GM21576 (cell line): ENCODE measurements around the gene TIGD1.
"Not testable (repeated sequence)": the region's sequence is repeated elsewhere in the genome, so short reads cannot be mapped to it uniquely, and the experiment has no call there.

ENCODE experiments used
- ATAC-seq: cut with Tn5 transposase; IDR thresholded peaks from one replicate; pipeline ENCODE4 v1.9.1; 2021; ENCODE audit warnings: mild to moderate bottlenecking, moderate library complexity; ENCODE audit not compliant: unreplicated experiment

Gene TIGD1

DNA sequence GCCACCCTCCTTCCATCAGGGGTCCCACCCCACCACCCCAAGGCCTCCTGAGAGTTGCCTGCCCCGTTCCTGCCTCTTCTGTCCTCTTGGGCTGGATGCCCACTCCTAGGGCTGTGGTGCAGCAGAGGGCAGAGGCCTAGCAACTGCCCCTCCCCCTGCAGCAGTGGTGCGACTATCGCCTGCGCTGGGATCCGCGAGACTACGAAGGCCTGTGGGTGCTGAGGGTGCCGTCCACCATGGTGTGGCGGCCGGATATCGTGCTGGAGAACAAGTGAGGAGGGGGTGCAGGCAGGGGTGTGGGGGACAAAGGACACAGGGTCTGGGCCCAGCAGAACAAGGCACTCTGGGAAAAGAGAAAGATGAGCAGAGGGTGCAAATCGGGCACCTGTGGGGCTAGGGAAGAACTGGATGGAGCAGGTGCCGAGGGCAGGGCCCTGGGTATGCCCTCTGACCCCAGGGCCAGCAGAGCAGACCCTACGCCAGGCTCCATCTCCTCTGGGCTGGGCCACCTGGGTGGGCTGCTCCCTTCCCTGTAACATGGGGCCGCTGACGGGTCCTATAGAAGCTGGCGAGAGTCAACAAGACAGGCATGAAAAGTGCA lies 9.8 kb downstream of the TIGD1 start:
- no peak for ATAC-seq

DNA sequence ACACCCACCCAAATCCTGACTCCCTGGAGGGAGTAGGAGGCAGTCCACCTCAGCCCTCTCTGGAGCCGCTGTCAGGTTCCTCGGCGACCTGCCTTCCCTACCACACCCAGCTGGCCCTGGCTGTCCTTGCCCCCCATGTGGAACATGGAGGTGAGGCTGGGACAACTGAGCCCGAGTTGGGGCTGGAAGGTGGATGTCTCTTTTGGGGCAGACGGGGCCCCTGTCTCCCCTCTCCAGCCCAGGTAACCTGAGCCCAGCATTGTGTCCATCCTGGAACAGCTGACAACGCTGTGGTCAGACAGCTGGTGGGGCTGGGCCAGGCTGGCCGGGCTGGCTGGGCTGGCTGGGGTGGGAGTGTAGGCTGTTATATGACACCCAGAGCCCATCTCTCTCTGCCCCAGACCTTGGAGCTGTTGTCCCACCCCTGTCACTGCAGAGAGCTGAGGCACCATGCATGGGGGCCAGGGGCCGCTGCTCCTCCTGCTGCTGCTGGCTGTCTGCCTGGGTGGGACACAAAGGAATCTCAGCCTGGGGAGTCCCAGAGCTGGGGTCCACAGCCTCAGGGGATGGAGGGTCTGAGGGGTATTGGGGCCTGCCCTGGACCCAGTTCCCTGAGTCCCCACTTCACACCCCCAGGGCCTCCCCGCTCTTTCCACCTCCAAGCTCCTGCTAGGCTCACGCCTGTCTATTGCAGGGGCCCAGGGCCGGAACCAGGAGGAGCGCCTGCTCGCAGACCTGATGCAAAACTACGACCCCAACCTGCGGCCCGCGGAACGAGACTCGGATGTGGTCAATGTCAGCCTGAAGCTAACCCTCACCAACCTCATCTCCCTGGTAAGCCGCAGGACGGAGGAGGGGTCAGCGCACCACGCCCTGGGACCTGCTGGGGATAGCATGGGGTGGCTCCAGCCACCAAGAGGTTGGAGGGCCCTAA lies 10.8 kb downstream of the TIGD1 start, which contains the start of gene CHRNG:
TSS of gene CHRNG (plus strand) at position 395 of the 934 bp plus-strand sequence. CDS start at position 451, 56 bp downstream.
- ATAC-seq: no peak

DNA sequence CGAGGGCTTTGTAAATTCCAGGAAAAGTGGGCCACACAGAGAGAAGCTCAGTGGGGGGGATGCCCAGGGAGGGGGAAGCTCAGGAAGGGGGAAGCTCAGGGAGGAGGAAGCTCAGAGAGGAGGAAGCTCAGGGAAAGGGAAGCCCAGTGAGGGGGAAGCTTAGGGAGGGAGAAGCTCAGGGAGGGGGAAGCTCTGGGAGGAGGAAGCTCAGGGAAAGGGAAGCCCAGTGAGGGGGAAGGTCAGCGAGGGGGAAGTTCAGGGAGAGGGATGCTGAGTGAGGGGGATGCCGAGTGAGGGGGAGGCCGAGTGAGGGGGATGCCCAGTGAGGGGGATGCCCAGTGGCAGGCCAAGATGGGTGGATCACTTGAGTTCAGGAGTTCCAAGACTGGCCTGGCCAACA lies 11.7 kb downstream of the TIGD1 start:
- ATAC-seq: no peak

DNA sequence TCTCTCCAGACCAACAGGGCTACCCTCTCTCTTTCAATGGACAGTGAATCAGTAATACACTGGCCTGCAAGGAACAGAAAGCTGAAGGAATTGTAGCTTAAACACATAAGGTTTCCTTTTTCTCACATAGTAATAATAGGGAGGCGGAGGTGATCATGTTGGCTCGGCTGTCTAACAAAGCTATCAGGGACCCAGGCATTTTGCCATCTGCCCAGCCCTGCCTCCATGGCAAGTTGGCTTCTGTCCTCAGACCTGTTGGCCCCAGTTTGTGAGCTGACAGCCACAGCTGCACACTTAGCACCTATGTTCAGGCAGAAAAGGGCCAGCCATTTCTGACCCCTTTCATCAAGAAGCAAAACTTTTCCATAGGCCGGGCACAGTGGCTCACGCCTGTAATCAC lies 12.9 kb downstream of the TIGD1 start:
- ATAC-seq: no peak

DNA sequence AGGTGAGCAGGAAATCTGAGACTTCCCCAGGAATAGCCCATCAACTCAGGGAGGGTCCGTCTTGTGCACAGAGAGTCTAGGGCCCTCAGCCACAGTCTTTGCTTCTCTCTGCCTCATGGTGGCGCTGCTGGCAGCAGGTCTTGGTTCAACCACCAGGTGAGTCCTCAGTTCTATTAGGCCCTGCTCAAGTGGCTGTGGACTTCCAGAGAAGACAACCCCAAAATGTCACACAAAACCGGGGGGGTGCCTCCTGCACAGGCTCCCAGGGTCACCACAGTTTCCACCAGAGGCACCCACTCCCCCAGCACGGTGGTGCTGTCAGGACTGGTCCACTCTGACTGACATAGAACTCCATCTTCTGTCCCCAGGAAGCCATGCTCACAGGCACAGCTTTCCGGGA lies 13.3 kb downstream of the TIGD1 start:
- ATAC-seq: no peak

DNA sequence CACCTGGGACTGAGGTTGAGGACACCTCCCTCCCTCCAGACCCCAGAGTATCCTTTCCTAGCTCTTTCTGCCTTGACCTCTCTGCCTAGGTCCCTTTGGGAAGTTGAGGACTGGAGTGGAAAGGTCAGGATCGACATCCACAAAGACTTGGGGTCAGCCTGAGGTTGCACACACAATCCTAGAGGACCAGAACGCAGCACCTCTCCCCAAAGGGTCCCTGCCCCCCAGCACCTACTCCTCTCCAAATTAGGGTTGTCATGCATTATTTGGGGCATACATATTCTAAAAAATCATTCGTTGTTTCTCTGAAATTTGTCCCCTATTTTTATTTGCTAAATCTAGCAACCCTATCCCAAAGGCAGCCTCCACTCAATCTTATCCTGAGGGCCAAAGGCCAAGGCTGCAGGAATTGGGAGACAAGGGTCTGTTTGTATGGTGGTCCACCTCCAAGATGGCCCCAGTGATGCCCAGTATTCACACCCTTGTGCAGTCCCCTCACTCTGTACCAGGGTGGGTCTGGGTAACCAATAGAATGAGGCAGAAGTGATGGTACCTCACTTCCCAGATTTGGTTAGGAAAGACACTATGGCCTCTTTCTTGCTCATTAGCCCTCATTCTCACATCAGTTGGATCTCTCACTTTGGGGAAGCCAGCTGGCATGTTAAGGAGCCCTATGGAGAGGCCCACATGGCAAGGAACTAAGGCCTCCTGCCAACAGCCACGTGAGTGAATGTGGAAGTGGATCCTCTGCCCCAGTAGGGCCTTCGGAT lies 14.4 kb downstream of the TIGD1 start:
- ATAC-seq: no peak

DNA sequence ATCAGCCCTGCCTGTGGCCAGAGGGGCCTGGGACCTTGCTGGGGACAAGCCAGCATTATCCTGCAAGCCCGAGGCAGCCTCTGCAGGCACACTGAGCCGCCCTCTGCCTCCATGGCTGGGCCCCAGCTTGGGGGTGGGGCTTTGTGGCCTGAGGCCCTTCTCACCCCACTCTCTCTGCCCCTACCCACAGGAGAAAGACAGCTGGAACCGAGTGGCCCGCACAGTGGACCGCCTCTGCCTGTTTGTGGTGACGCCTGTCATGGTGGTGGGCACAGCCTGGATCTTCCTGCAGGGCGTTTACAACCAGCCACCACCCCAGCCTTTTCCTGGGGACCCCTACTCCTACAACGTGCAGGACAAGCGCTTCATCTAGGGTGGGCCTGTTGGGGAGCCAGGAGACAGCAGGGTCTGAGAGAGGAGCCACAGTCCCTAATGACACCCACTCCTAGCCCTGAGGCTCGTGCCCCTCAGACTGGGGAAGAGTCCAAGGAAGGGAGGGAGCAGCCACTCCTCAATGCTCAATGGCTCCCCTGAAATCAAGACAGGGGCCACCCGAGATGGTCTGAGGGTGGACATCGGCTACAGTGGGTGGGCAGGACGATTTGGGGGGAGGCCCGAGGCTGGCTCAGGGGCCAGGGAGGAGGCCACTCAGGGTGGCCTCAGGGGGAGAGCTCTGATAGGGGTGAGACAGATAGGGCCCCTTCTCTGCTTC lies 15.3 kb downstream of the TIGD1 start:
- ATAC-seq: no peak

DNA sequence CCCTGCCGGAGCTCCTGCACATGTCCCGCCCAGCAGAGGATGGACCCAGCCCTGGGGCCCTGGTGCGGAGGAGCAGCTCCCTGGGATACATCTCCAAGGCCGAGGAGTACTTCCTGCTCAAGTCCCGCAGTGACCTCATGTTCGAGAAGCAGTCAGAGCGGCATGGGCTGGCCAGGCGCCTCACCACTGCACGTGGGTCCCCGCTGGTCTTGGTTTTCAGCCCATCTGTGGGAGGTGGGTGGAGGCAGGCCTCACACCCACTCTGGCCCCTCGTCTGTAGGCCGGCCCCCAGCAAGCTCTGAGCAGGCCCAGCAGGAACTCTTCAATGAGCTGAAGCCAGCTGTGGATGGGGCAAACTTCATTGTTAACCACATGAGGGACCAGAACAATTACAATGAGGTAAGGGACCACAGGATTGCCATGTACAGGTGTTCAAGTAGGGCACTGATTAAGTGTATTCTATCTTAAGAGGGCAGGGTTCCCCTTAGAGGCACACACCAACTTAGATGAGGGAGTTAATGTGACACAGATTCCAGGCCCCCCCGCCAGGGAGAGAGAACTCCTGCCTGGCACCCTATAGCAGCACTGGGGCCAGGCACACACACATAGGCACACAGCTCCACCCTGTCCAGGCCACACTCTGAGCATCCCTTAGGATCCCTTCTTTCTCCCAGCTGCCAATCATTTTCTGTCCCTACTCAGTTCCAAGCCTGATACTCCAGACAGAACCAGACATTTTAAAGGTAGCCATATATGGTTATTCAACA lies 16.2 kb downstream of the TIGD1 start:
- no peak for ATAC-seq

DNA sequence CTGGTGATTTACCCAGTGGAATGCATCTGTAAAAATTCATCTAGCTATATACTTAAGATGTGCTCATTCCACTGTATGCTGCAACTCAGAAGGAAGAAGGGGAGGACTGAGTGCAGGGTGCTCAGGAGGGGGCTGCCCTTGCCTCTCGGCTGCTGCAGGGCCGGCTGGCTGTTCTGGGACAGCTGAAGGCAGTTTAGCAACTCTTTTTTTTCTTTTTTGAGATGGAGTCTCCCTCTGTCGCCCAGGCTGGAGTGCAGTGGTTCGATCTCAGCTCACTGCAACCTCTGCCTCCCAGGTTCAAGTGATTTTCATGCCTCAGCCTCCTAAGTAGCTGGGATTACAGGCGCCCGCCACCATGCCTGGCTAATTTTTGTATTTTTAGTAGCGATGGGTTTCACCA lies 17.5 kb downstream of the TIGD1 start:
- ATAC-seq: not testable (repeated sequence)

DNA sequence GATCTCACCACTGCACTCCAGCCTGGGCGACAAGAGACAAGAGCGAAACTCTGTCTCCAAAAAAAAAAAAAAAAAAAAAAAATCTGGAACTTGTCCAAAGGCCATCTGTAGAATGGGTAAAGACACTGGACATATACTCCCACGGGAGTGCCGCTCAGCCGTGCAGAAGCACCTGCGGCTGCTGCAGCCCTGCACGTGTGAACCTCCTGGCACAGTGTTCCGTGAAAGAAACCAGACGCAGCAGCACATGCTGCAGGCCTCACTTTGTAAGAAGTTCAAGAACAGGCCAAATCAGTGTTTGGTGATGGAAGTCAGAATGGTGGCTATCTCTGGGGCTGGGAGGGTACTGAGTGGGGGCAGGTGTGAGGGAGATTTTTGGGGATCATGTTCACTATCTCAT lies 17.9 kb downstream of the TIGD1 start:
- no peak for ATAC-seq

DNA sequence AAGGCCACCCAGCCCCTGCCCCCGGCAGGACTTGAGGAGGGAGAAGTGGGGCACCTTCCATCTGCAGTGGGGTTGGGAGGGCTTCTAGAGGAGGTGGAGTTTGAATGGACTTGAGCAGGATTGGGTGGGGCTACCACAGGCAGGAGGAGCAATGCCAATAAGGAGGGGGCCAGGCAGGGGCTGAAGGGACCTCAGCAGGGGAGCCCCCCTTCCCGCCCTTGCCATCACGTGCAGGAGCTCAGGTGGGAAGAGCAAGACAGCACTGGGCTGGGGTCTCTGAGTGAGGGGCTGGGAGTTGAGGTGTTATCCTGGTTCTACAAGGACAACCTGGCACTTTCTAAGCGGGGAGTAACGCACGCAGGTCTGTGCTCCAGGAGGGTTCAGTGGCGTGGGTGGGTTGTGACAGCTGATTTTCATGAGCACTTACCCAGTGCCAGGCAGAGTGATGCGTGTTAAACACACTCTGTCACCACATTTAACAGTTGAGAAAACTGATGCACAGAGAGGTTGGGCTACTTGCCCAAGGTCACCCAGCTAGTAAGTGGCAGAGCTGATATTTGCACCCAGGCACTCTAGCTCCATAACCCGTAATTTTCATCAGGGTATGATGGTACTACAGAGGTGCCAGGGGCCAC lies 19.6 kb downstream of the TIGD1 start:
- ATAC-seq: no peak

DNA sequence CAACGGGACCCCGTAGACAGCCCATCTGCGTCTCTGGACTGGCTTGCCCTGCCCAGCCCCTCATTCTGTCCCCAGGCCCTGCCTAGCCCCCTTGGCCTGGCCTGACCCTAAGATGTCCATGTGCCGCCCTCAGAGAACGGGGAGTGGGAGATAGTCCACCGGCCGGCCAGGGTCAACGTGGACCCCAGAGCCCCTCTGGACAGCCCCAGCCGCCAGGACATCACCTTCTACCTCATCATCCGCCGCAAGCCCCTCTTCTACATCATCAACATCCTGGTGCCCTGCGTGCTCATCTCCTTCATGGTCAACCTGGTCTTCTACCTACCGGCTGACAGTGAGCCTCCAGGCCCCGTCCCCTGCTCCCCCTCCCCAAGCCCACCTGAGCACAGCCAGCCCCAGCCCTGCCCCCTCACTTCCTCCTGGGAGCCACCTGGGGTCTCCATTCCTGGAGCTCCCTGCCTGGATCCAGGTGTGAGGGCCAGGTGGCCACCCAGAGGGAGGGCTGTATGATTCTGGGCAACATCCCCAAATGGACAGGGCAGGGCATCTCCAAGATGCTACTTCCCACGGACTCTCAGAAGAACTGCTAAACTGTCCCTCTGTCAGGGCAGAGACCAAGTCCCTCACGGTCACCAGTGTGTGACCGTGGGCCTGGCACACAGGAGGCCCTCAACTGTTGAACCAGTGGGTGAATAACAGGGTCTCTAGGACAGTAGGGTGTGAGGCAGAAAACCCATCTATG lies 20.4 kb downstream of the TIGD1 start:
- ATAC-seq: no peak

DNA sequence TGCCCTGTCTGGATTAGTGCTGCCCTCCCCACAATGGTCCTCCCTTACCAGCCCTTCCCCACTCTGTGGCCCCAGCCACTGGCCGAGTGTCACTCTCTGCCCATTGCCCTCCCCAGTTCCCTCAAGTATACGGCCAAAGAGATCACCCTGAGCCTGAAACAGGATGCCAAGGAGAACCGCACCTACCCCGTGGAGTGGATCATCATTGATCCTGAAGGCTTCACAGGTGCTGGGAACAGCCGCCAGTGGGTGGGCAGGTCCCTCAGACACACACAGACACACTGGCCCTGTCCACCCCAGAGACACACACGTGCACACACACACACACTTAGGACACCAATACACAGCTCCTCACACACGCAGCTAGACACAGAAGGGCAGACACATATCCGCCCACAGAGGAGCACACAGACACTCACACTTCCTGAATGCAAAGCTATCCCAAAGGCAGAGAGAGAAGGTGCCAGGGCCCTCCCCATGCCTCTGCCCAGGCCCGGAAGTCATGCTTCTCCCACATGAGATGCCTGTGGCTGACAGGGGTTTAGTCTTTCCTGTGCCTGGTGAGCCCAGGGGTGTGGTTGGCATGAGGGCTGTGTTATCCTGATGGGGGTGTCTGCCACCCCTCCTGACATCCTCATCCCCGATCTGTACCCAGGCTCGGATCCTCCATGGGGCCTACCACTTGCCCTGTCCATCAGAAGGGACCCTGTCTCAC lies 21.5 kb downstream of the TIGD1 start:
- ATAC-seq: no peak

DNA sequence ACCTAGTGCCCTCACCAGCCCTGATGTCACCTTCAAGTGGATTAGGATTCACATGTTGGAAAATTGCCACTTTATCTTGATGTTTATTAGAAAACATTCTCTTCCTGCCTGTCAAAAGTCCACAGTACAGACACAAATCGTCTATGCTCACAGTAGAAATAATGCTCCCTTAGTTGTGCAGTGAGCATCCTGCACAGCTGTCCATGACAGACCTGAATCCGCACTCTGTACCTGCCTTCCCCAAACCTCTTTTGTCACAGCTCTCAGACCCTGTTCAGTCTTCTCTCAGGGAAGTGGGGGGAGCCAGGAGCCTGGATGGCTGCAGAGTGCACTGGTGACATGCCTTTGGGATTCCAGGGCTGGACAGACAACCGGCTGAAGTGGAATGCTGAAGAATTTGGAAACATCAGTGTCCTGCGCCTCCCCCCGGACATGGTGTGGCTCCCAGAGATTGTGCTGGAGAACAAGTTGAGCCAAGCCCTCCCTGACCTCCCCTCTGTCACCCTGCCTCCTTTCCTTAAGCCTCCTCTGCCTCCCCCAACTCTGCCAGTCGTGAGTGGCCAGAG lies 22.4 kb downstream of the TIGD1 start:
- no peak for ATAC-seq

DNA sequence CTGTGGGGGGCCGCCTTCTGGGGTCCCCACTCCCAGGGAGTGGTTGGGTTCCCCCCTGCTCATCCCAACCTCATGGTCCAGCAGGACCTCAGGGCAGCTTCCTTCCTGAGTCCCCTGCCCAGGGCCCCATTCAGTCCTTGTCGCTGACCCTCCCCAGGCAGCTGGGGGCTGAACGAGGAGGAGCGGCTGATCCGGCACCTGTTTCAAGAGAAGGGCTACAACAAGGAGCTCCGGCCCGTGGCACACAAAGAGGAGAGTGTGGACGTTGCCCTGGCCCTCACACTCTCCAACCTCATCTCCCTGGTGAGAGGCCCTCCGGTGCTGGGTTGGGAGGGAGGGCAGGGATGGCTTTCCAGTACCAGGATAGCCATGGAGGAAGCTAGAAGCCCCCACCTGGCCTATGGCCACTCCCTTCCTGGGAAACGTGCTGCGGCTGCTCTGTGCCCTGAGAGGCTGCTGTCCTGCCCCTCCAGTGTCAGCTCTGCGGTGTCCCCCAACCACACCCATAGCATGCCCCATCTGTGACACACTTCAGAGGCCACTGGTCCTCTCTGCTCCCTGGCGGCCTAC lies 23.9 kb downstream of the TIGD1 start:
- no peak for ATAC-seq

DNA sequence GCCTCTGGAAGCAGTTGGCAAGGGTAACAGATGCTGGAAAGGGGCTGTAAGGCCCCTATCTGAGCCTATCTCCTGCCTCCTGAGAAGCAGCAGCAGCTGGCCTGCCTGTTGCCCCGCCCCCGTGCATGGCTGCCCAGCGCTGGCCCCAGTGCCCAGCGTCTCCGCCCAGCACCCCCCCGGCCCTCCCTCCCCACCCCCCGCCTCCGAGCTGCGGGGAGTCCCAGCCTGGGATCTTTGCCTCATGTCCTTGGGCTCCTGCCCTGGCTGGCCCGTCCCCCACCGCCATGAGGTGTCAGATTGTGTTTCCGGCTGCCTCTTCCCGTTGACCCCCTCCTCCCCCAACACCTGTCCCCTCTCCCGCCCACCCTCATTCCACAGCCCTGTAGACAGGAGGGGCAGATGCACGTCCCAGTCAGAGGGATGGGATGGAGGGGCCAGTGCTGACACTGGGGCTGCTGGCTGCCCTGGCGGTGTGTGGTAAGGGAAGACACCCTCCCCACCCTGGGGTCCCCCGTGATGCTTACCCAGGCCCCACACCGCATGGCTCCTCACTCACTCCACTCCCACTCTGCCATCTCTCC lies 24.5 kb downstream of the TIGD1 start, which contains the start of gene CHRND:
TSS of gene CHRND (plus strand) at position 370 of the 581 bp plus-strand sequence. CDS start at position 426, 56 bp downstream.
- ATAC-seq: no peak

DNA sequence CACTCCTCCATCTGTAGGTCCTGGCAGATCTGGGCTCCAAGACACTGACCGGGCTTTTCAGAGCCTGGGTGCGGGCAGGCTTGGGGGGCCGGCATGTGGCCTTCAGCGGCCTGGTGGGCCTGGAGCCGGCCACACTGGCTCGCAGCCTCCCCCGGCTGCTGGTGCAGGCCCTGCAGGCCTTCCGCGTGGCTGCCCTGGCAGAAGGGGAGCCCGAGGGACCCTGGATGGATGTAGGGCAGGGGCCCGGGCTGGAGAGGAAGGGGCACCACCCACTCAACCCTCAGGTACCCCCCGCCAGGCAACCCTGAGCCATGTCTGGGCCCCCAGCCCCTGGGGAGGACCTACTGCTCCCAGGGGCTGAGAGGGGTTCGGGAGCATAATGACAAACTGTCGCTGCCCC lies 25.2 kb downstream of the TIGD1 start:
- ATAC-seq: no peak
